ENCODE data around the gene SMIM13.

DNA sequence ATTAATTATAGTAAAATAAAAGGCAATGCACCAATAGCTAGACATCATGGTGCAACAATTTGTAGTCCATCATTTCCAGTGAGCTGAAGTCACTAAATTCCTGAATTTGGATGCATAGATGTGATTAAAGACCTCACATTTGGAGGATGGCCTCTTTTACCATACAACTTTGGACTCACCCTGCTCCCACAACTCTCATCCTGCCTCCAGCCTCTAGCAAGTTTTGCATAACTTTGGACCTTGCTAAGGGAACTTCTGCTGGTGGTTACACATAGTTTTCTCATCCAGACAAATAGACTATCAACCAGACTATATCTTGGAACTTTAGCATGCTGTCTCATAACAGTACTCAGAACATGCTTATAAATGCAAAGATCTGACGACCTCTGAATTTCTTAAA is 36.8 kb upstream of the SMIM13 start:
- TF ChIP-seq, protein P1, sequence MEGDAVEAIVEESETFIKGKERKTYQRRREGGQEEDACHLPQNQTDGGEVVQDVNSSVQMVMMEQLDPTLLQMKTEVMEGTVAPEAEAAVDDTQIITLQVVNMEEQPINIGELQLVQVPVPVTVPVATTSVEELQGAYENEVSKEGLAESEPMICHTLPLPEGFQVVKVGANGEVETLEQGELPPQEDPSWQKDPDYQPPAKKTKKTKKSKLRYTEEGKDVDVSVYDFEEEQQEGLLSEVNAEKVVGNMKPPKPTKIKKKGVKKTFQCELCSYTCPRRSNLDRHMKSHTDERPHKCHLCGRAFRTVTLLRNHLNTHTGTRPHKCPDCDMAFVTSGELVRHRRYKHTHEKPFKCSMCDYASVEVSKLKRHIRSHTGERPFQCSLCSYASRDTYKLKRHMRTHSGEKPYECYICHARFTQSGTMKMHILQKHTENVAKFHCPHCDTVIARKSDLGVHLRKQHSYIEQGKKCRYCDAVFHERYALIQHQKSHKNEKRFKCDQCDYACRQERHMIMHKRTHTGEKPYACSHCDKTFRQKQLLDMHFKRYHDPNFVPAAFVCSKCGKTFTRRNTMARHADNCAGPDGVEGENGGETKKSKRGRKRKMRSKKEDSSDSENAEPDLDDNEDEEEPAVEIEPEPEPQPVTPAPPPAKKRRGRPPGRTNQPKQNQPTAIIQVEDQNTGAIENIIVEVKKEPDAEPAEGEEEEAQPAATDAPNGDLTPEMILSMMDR (IDR thresholded peaks at IDR 0.05) = no peak
- TF ChIP-seq POLR2A (IDR thresholded peaks at IDR 0.05) = no peak
